Sciatic nerve (tissue), 2 donors: ENCODE data around the gene ADAMTS4. TPM values are rescaled to one million over a fixed set of nuclear protein-coding genes. Genes with fewer than 3 reads are reported as not detected.

Source experiments
- ATAC-seq: fragments of 200-7000 bp; cut with Tn5 transposase; one replicate; pipeline ENCODE4 v1.9.1; 2020; ENCODE audit warnings: mild to moderate bottlenecking, moderate library complexity
- DNase-seq: peaks from one replicate; pipeline ENCODE4 v3.0.0-alpha.2; 2020; ENCODE audit warnings: low spot score
- intact Hi-C: fragments of 100-400 bp; cut with DNase I; formaldehyde crosslinking; loops from one replicate; pipeline ENCODE4 v1.14.2; 2022
- total RNA-seq: library from RNA; stranded (reverse); fragmentation: NEBNext Ultra II Directional; extraction: Animal tissue kit (Norgen Biotek cat#: 25700); gene quantifications from one replicate; pipeline ENCODE4 v1.2.1, GENCODE V29; 2021
- donor health status: DM: no; HTN: no; CAD: no.
- donor health status: DM: no; HTN: no; CAD: no.

ADAMTS4 gene
- total RNA-seq, 1 donor from 2014 or later = 75.9 TPM

DNA sequence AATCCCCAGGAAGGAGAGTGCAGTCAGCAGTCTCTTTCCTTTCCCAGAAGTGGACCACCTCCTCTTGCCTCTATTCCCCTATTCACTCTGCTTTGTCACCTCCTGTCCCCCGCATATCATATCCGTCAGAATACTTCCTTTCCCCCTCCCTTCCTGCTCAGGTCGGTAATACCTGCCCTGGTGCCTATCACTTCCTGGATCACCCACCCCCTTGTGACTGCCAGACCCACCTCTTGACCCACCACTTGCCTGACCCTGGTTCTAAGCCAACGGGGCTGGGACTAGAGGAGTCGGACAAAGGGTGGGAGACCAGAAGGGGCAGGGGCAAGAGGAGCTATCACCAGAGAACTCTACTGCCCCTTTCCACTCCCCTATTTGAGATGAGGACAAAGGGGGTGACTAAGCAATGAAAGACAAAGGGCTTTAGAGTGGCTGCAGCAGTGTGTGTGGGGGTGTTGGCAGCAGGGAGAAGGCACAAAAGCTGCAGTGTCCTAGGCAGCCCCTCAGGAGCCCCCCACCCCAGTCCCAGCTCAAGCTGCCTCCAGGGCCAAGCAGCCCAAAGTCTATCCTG lies 1.7 kb upstream of the ADAMTS4 start:
- intact Hi-C loops = no loop called here
- DNase-seq = no peak
- ATAC-seq = peak; percentile 0

DNA sequence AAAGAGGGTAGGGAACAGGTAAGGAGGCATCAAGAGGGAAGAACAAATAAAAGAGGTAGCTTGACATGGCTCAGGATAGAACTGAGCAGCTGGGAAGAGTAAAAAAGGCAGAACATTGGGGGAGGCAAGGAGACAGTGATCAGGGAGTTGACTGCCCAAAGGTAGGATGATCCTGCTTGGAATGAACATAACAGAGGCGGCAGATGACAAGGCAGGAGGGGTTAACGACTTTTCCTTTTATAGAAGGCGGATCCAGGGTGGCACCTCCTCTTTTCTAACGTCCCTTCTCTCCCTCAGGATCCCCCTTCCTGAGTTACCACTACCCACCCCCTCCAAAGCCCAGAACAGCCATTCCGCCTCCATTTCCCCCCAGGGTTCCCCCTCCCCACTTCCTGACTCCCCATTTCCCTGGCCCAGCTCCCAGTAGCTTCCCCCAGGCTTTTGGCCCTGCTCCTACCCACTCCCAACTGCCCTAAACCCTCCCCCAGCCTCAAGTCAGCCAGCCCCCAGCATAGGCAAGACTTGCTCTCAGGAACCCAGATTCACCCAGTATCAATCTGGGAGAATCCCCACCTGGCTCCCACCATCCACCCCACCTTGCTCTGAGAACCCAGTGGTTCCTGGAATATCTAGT lies 769 bp upstream of the ADAMTS4 start:
- intact Hi-C loops = loop anchor here (10.0 kb wide), 1 partner anchor 185 kb away; no protein-coding TSS in a partner anchor
- ATAC-seq (no peak), DNase-seq (peak; percentile 67)

DNA sequence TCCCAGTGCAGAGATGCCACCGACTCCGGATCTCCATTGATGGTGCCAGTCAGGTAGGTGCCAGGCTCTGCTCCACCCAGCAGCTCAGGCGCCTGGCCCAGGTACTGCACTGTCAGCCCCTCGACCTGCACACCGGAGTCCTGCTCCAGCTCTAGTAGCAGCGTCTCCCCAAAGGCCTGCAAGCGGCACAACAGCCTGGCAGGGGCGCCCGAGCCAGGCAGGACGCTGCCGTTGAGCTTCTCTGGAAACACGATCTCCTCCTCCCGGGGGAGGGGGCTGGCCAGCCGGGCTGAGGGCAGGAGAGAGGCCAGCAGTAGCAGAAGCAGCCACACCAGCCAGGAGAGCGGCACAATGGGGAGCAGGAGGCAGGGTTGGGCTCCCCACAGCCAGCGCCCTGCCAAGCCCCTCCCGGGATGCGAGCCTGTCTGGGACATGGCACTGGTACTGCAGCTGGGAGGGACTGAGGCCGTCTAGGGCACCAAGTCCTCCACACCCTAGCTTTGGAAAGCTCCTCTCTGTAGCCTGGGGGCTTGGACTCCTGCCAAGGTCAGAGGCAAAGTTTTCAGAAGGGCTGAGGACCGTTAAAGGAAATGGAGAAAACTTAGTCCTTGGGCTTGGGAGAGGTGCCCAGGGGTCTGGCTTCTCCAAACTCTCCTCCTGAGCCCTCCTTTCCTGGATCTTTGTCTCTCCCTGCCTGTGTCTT lies 509 bp downstream of the ADAMTS4 start:
- intact Hi-C loops = loop anchor here (10.0 kb wide), 1 partner anchor 186 kb away; no protein-coding TSS in a partner anchor
- DNase-seq = peak; percentile 68
- no peak for ATAC-seq

DNA sequence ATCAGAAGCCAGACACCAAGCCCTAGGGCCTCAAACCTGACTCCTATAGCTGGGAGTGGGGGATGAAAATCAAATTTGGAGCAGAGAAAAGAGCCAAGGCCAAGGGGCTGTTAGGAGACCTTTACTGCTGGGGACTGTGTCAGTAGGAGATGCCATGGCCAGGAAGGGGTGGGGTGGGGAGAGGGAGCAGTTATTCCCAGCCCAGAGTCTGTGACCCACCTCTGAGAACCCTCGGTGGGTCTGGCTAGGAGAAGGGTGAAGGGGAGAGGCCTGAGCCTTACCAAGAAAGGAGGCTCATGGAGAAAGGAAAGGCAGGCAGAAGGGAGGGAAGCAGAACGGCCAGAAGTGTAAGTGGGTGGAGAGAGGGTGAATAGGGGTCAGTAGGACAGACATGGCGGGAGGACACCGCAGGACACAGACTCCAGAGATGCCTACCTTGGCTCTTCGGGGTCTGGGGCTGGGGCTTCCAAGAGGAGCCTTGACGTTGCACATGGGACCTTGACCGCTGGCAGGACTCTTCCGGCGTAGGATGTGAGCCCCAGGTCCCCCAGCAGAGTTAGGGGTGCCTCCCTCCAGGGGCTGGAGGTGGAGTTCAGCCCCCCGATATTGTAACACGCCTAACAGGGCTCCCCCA lies 1.2 kb downstream of the ADAMTS4 start:
- DNase-seq (no peak), ATAC-seq (no peak)
- intact Hi-C loops = loop anchor here (10.0 kb wide), 1 partner anchor 187 kb away; no protein-coding TSS in a partner anchor

DNA sequence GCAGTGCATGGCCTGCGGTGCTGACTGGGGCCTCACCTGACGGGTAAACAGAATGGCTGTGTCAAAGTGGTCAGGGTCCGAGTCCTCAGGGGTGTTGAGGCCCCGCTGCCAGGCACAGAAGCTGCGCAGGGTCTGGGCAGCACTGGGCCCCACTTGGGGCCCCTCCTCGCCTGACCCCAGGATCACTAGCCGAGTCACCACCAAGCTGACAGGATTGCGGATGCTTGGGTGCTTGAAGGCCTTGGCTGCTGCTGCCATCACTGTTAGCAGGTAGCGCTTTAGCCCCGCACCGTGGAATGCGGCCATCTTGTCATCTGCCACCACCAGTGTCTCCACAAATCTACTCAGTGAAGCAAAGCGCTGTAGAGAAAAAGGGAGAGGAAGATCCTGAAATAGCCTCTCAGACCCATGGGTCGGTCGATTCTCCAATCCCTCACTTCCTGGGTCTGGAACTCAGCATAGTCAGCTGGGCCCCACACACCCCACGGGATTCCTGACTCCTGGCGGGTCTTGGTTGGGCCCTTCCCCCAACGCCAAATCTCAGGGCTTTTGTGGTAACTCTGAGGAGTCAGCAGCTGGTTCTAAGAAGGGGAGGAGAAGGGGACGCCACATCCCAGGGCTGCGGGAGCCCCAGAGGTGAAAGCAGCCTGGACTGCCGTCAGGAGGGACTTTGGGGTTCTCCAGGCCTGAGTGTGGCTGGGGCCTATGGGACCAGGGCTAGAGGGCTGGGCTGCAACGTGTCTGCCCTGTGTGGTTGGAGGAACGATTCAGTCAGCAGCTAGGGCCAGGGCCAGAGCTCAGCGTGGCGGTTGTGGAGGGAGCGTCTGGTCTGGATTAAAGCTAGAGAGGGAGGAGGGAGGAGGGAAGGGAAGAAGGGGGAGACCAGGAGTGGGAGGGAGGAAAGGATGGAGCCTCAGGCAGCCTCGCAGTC lies 2.1 kb downstream of the ADAMTS4 start:
- peak; percentile 80 for DNase-seq
- intact Hi-C loops = loop anchor here (10.0 kb wide), 1 partner anchor 188 kb away; no protein-coding TSS in a partner anchor
- peak; percentile 23 for ATAC-seq

DNA sequence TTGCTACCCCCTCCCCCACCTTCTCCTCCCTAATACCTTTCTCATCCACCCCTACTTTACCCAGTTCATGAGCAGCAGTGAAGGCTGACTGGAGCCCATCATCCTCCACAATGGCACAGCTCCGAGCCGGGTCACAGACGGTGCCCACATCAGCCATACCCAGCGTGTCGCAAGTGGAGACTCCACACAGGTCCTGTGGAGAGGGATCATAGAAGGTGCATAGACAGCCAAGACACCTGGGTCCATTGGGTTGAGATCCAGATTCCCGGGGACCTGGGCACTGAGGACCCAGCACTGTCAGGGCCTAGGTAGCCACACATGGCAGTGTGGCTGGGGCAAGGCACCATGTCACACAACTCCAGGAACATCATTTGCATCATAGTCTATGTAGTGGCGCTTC lies 2.7 kb downstream of the ADAMTS4 start:
- DNase-seq = no peak
- intact Hi-C loops = loop anchor here (10.0 kb wide), 1 partner anchor 189 kb away; no protein-coding TSS in a partner anchor
- no peak for ATAC-seq

DNA sequence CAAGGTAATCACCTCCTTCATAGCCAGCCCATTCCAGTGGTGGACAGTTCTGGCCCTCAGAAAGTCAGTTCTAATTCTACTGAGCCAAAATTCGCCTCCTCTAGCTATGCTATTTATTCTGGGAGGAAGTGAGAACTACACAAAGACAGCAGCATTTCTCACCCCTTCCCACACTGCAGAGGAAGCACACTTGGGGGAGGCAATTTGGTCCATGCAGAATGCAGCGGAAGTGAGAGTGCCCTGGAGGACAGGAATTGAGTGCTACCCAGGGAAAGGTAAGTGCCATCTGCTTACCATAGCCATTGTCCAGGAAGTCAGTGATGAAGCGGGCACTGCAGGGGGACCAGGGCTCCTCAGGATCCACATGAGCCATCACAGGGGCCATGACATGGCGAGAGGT lies 3.7 kb downstream of the ADAMTS4 start:
- intact Hi-C loops = loop anchor here (10.0 kb wide), 1 partner anchor 190 kb away; no protein-coding TSS in a partner anchor
- DNase-seq = no peak
- no peak for ATAC-seq

DNA sequence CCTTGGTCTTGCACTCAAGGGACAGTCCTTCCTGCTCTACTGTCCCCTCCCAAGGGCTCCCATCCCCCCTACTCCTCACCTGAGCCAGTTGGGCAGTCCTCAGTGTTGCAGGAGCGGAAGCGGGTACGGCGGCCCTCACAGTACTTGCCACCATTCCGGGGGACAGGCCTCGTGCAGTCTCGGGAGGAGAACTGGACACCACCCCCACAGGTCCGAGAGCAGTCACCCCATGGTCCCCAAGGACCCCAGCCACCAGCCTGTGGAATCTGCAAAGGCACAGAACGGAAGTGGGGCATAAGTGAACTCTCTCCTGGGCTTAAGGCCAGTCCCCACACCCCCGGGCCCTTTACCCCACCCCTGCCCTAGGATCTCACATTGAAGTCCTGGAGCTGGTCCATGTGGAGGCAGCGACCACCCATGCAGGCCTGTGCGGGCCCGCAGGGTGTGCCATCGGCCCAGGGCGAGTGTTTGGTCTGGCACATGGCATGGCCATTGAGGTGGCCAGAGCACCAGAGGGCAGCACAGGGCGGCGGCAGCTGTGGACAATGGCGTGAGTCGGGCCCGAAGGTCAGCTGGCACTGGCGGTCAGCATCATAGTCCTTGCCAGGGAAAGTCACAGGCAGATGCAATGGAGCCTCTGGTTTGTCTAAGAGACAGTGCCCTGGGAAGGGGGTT lies 5.2 kb downstream of the ADAMTS4 start:
- intact Hi-C loops = loop anchor here (10.0 kb wide), 1 partner anchor 191 kb away; no protein-coding TSS in a partner anchor
- DNase-seq (peak; percentile 73), ATAC-seq (peak; percentile 5)

DNA sequence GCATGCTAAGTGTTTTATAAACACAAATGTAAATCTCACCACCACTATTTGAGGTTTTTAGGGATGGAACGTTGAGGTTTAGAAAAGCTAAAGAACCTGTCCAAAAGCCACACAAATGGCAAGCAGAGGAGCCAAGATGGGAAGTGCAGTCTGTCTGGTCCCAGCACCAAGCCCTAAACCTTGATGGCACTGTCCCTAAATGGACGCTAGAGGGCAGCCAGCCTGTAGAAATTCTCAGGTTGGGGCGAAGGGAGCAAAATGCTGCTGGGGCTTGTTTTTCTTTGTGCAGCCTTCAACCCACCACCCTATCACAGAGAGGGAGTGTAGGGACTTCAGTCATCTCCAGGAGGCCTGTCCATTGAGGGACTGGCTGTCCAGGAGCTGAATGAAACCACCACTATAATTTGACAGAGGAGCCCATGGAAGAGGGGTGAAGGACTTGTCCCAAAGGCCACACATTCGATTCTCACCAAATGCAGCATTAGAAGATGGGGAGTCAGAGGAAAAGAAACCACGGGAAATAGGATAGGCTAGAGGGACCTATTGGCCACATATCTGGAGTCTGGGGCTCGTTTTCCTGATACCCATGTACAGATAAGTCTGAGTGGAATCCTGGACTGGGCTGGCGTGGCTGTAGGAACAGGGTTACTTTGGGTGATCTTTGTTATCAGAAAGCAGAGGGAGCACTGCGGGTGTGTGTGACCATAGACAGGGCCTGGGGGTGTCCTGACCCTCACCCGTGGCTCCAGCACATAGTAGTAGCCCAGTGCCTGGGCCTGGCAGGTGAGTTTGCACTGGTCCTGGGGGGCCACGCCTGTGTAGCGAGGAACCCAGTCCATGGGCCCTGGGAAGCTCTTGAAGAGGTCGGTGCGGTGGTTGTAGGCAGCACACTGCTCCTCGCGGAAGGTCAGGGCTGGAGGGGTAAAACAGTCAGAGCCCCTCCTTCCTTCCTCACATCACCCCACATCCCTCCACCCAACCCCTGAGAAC lies 6.1 kb downstream of the ADAMTS4 start:
- peak; percentile 70 for ATAC-seq
- intact Hi-C loops = loop anchor here (10.0 kb wide), 1 partner anchor 192 kb away; no protein-coding TSS in a partner anchor
- DNase-seq = peak; percentile 82

DNA sequence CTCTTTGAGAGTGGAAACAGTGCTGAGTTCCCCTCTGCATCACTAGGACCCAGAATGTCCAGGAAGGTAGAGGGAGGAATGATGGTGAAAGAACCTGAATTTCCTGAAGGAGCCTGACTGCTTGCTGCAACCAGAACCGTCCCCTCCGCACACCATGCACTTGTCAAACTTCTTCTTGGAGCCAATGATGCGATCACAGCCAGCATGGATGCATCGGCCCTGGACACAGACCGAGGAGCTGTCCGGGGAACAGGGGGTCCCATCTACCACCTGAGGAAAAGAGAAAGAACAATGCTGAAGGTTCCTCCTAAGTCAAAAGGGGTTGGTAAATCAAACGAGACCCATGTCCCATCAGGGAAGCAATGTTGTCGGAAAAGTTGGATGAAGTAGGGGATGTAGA lies 6.9 kb downstream of the ADAMTS4 start:
- ATAC-seq (no peak), DNase-seq (no peak)
- intact Hi-C loops = loop anchor here (10.0 kb wide), 1 partner anchor 193 kb away; no protein-coding TSS in a partner anchor

DNA sequence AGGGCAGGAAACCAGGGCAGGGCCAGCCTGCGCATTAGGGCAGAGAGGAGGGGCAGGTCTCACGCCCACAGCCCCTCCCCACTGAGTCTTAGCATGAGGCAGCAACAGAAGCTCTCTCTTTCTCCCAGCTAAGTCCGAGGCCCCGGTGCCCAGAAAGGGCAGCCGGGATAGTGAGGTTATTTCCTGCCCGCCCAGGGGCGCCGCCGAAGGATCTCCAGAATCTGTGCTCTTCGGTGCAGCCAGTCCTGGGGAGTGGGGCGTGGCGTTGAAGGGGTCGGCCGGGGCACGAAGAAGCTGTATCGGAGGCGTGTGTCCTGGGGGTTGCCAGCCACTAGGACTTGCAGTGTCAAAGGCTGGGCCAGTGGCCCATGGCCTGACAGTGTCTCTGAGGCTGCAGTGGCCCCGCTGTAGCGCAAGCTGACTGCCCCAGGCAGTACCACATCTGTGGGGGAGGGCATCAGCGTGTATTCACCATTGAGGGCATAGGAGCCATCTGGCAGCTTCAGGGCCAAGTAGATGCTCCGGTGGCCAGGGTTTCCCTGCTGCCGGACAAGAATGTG lies 7.8 kb downstream of the ADAMTS4 start:
- DNase-seq = no peak
- no peak for ATAC-seq
- intact Hi-C loops = loop anchor here (10.0 kb wide), 1 partner anchor 194 kb away; no protein-coding TSS in a partner anchor

DNA sequence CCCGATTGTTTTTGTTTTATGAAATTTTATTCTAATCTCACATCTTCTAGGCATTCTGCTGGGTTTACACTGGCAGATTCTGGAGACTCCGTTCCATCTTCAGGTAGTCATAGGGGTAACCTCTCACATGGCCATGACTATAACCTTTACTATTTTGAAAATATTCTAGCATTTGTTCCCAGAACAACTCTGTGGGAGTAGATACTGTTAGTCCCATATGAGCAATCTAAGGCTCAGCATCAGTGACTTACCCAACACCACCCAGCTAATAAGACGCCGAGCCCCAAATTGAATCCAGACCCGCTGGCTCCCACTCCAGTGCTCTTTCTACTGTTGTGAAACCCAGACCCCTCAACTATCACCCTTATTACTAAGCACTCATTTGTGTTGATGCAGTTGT lies 9.8 kb downstream of the ADAMTS4 start:
- ATAC-seq = no peak
- DNase-seq = no peak
- intact Hi-C loops = no loop called here

DNA sequence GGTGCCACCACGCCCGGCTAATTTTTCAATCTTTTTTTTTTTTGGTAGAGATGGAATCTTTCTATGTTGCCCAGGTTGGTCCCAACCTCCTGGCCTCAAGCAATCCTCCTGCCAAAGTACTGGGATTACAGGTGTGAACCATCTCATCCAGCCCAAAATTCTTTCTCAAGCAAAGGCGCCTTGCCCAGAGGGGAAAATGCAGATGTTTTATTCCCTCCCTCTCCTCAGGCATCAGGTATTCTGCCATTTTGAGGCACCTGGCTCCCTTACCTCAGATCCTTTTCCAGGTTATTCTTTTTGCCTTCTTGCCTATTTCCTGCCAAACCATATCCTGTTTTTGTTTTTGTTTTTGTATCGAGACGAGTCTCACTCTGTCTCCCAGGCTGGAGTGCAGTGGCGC lies 10.5 kb downstream of the ADAMTS4 start:
- no peak for ATAC-seq
- intact Hi-C loops = no loop called here
- DNase-seq = no peak

DNA sequence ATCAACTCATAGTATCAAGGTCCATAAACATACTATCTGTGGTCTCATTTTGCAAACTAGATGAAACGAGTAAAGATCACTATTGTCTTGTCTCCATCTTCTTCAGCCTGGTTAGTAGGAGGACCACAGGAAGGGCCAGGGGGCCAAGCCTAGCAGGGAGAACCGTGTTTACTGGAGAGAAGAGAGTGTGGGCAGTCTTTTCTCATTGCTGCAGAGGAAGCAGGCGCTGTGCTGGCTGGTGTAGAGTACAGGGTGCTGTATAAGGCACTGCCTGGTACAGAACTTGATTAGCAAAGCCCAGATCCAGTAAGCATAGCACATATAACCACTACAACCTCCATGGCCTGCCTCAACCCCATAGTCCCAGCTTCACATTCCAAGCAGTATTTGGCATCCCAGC lies 11.5 kb downstream of the ADAMTS4 start:
- ATAC-seq = no peak
- DNase-seq = no peak
- intact Hi-C loops = no loop called here

DNA sequence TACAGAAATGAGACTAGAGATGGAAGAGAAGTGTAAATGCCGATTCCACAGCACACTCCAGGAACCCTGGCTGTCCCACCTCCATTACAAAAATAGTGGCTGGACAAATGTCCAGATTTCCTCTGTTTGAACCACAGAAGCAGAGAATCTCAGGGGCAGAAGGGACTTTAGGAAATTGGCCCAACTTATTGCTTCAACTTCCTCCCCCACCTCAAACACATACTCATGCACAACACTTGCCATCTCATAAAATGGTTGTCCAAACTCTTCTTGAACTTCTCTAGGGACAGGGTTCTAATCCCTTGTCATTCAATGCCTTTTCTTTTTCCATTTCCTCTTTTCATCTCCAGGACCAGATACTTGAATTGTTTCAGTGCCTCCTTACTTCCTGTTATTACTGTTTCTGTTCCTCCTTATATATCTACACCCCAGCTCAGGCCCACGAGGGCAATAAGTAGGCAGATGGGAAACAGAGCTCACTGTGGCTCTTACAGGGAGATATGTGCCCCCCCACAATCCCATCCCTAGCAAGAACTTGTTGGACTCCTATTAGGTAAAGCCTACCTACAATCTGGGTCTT lies 13.0 kb downstream of the ADAMTS4 start:
- ATAC-seq (peak; percentile 66), DNase-seq (no peak)
- intact Hi-C loops = no loop called here

DNA sequence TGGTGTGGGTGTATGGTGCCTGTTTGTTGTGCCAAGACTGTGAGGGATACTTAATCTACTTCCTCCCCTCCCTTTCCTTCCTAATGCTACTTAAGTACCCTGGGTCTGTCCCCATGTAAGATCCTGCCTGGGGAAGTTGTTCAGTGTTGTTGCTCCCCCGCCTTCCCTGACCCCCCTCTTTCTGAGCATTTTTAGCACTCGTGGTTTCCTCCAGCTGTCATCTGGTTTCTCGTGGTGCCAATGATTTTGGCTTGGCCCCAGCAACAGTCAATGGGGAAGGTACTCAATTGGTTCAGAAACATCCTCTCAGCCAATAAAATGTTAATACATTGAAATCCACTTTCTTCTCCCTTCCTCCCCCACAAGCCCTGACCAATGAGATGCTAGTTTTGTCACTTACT lies 13.6 kb downstream of the ADAMTS4 start:
- intact Hi-C loops = no loop called here
- ATAC-seq (peak; percentile 89), DNase-seq (peak; percentile 75)
